Testis (tissue), 3 donors: ENCODE measurements around the gene EFNA3. TPM values are rescaled to one million over a fixed set of nuclear protein-coding genes. Genes with fewer than 3 reads are reported as not detected.

Source experiments
- DNase-seq: peaks from one replicate; pipeline ENCODE4 v3.0.0-alpha.2; 2019
- H3K27ac ChIP-seq, 2 donors: fragments of 200-600 bp; sonication (generic); one replicate each; pipeline ENCODE4 v1.5.1; 2019
- H3K27me3 ChIP-seq: fragments of 200-600 bp; sonication (generic); one replicate; pipeline ENCODE4 v1.5.1; 2019
- H3K36me3 ChIP-seq: fragments of 200-600 bp; sonication (generic); one replicate; pipeline ENCODE4 v1.5.1; 2017; ENCODE audit warnings: low read depth; ENCODE audit errors: missing control alignments
- H3K4me1 ChIP-seq: fragments of 200-600 bp; sonication (generic); one replicate; pipeline ENCODE4 v1.5.1; 2019
- H3K4me3 ChIP-seq, 2 donors: fragments of 200-600 bp; sonication (generic); one replicate each; pipeline ENCODE4 v1.5.1; 2017 to 2019
- H3K9me3 ChIP-seq: fragments of 200-600 bp; sonication (generic); one replicate; pipeline ENCODE4 v1.5.1; 2017
- CTCF ChIP-seq, 3 experiments: fragments of 450-650 bp in 2 of 3; fragments of 200-600 bp in 1 of 3; sonication (generic) in 1 of 3; IDR thresholded peaks; one replicate each; pipeline ENCODE4 v1.5.1; 2016 to 2019; ENCODE audit warnings: antibody characterized with exemption in 3 of 3, mild to moderate bottlenecking in 2 of 3, moderate library complexity in 1 of 3
- POLR2A ChIP-seq: fragments of 450-650 bp; IDR thresholded peaks from one replicate; pipeline ENCODE4 v1.6.1; 2017; ENCODE audit warnings: antibody characterized with exemption, mild to moderate bottlenecking, moderate library complexity
- WGBS, 2 donors: methylation state at CpG; one replicate each; pipeline ENCODE4 v1.1.5; 2018; 5-methylcytosine and 5-hydroxymethylcytosine counted together
- intact Hi-C: fragments of 100-400 bp; cut with DNase I; formaldehyde crosslinking; loops from one replicate; pipeline ENCODE4 v1.15.1; 2023; ENCODE audit warnings: low total_unique reads
- polyA plus RNA-seq: library from polyadenylated mRNA; stranded (reverse); fragments of 350-450 nt; fragmentation: Illumina TruSeq; extraction: RNeasy Lipid Tissue Mini Kit (QIAGEN cat#74804); gene quantifications from one replicate; pipeline ENCODE4 v1.2.3, GENCODE V29; 2014; ENCODE audit warnings: low read depth, low replicate concordance; ENCODE audit not compliant: insufficient read depth
- total RNA-seq, 2 donors: library from RNA; depleted of rRNA; stranded (reverse); fragments of >200 nt; gene quantifications; one replicate each; pipeline ENCODE4 v1.2.3, GENCODE V29; 2016

The EFNA3 gene
- total and polyA plus RNA-seq, 3 donors from 2014 or later = 7.5 to 9.9 (median 7.7) TPM

- 95 to 100% methylated on average over 1 to 3 of the region's 3 CpGs for WGBS, 2 donors
- DNase-seq = no peak
- H3K27me3 ChIP-seq = no peaks in the 10 kb centered on the region
- intact Hi-C loops = no loop called here
- no peak for TF ChIP-seq CTCF (IDR thresholded peaks at IDR 0.05)
- no peak for TF ChIP-seq POLR2A
- no peaks in the 10 kb centered on the region for H3K9me3 ChIP-seq
- H3K4me3 ChIP-seq = no peak overlapping the region
- H3K36me3 ChIP-seq = no peaks in the 10 kb centered on the region
- no peak overlapping the region for H3K27ac ChIP-seq
- H3K4me1 ChIP-seq = no peaks in the 10 kb centered on the region
Measured at GRCh38 chr1:155037043-155037442, 41.6 kb upstream of the EFNA3 start.

- no peak for DNase-seq
- Histone ChIP-seq H3K27ac (no peak overlapping the region), H3K4me3 (no peak overlapping the region), H3K36me3 (no peaks in the 10 kb centered on the region), H3K27me3 (no peaks in the 10 kb centered on the region), H3K4me1 (no peaks in the 10 kb centered on the region), H3K9me3 (no peaks in the 10 kb centered on the region)
- TF ChIP-seq POLR2A (no peak), CTCF (IDR thresholded peaks at IDR 0.05) (no peak)
- 87 to 92% methylated on average over 6 of the region's 6 CpGs for WGBS, 2 donors
- intact Hi-C loops = no loop called here
Measured at GRCh38 chr1:155037851-155038441, 40.7 kb upstream of the EFNA3 start.

GRCh38 chr1:155038602-155039307, 39.9 kb upstream of the EFNA3 start:
- WGBS, 2 donors = 55 to 64% methylated on average over 8 of the region's 8 CpGs
- Histone ChIP-seq H3K36me3 (no peaks in the 10 kb centered on the region), H3K4me3 (no peak overlapping the region), H3K27me3 (no peaks in the 10 kb centered on the region), H3K4me1 (no peaks in the 10 kb centered on the region), H3K27ac (no peak overlapping the region), H3K9me3 (no peaks in the 10 kb centered on the region)
- intact Hi-C loops = no loop called here
- TF ChIP-seq CTCF (IDR thresholded peaks at IDR 0.05) = no peak
- TF ChIP-seq POLR2A = no peak
- DNase-seq = no peak

- H3K4me1 ChIP-seq = no peaks in the 10 kb centered on the region
- no peak for TF ChIP-seq CTCF (IDR thresholded peaks at IDR 0.05)
- TF ChIP-seq POLR2A = no peak
- H3K27ac ChIP-seq = no peak overlapping the region
- intact Hi-C loops = no loop called here
- 84% methylated on average over 4 of the region's 4 CpGs for WGBS, 2 donors
- no peak overlapping the region for H3K4me3 ChIP-seq
- DNase-seq = no peak
- H3K36me3 ChIP-seq = no peaks in the 10 kb centered on the region
- H3K27me3 ChIP-seq = no peaks in the 10 kb centered on the region
- no peaks in the 10 kb centered on the region for H3K9me3 ChIP-seq
Measured at GRCh38 chr1:155039308-155039669, 39.3 kb upstream of the EFNA3 start.
